Endothelial cell of umbilical vein (primary cell): ENCODE measurements around the gene REEP3.

ENCODE experiments used
- EZH2 ChIP-seq: IDR thresholded peaks from 2 replicates; pipeline ENCODE4 v1.6.1; 2012; ENCODE audit warnings: borderline replicate concordance, low read depth, mild to moderate bottlenecking, moderate library complexity, low read length, inconsistent platforms; ENCODE audit not compliant: severe bottlenecking
- TF ChIP-seq, protein P1 (sequence below), 2 donors: IDR thresholded peaks; 1 replicate in 1 of 2; 2 replicates in 1 of 2; pipeline ENCODE4 v1.5.1; 2011; ENCODE audit warnings: low read length in 2 of 2, mild to moderate bottlenecking in 2 of 2, moderate library complexity in 2 of 2, control low read depth in 1 of 2, inconsistent platforms in 1 of 2, low read depth in 1 of 2; ENCODE audit not compliant: insufficient read depth in 1 of 2; ENCODE audit errors: extremely low read depth in 1 of 2

DNA sequence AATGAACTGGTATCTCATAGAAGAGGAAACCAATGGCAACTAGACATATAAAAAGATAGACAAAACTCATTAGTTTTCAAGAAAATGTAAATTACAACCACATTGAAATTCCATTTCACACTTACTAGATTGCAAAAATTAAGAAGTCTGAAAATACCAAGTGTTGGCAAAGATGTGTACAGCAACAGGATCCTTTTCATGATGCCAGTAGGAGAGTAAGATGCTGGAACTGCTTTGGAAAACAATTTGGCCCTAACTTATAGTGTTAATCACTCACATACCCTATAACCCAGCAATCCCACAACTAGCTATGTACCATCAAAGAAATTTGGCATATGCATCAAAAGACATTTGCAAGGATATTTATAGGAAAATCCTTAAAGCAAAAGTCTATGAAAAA, 15.5 kb downstream of the REEP3 start:
- TF ChIP-seq, protein P1, sequence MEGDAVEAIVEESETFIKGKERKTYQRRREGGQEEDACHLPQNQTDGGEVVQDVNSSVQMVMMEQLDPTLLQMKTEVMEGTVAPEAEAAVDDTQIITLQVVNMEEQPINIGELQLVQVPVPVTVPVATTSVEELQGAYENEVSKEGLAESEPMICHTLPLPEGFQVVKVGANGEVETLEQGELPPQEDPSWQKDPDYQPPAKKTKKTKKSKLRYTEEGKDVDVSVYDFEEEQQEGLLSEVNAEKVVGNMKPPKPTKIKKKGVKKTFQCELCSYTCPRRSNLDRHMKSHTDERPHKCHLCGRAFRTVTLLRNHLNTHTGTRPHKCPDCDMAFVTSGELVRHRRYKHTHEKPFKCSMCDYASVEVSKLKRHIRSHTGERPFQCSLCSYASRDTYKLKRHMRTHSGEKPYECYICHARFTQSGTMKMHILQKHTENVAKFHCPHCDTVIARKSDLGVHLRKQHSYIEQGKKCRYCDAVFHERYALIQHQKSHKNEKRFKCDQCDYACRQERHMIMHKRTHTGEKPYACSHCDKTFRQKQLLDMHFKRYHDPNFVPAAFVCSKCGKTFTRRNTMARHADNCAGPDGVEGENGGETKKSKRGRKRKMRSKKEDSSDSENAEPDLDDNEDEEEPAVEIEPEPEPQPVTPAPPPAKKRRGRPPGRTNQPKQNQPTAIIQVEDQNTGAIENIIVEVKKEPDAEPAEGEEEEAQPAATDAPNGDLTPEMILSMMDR (IDR thresholded peaks at IDR 0.05; ENCODE audit: extremely low read depth in 1 of 2, insufficient read depth in 1 of 2, low read depth in 1 of 2, low read length in 2 of 2), result no peak
- no peak for TF ChIP-seq EZH2
